Immature natural killer cell (primary cell): Measurements from ENCODE around the gene SPI1. TPM values are rescaled to one million over a fixed set of nuclear protein-coding genes. Genes with fewer than 3 reads are reported as not detected.
A peak's percentile ranks its signal among the peaks of the same experiment; 100 is the strongest.

ENCODE experiments used
- DNase-seq, 3 donors: peaks; one replicate each; pipeline ENCODE4 v3.0.0; 2022; ENCODE audit warnings: mixed read lengths in 1 of 3
- H3K27ac Mint-ChIP-seq, 6 donors: one replicate each; pipeline ENCODE4 v1.8.0; 2020; ENCODE audit warnings: mixed read lengths in 6 of 6, mild to moderate bottlenecking in 5 of 6, inconsistent platforms in 4 of 6, moderate library complexity in 3 of 6
- H3K27me3 Mint-ChIP-seq, 3 donors: one replicate each; pipeline ENCODE4 v1.8.0; 2020 to 2021; ENCODE audit warnings: low read depth in 3 of 3, mild to moderate bottlenecking in 3 of 3, mixed read lengths in 3 of 3, moderate library complexity in 3 of 3, inconsistent platforms in 1 of 3
- H3K36me3 Mint-ChIP-seq, 3 donors: one replicate each; pipeline ENCODE4 v1.8.0; 2020; ENCODE audit warnings: mixed read lengths in 3 of 3, inconsistent platforms in 2 of 3, mild to moderate bottlenecking in 2 of 3
- H3K4me1 Mint-ChIP-seq, 2 donors: one replicate each; pipeline ENCODE4 v1.8.0; 2020; ENCODE audit warnings: inconsistent platforms in 2 of 2, mild to moderate bottlenecking in 2 of 2, mixed read lengths in 2 of 2, moderate library complexity in 1 of 2
- H3K4me3 Mint-ChIP-seq, 5 donors: one replicate each; pipeline ENCODE4 v1.8.0; 2020; ENCODE audit warnings: mild to moderate bottlenecking in 5 of 5, mixed read lengths in 5 of 5, inconsistent platforms in 3 of 5, moderate library complexity in 3 of 5
- H3K9me3 Mint-ChIP-seq, 6 donors: one replicate each; pipeline ENCODE4 v1.8.0; 2020; ENCODE audit warnings: mild to moderate bottlenecking in 6 of 6, mixed read lengths in 6 of 6, inconsistent platforms in 4 of 6, moderate library complexity in 3 of 6
- polyA plus RNA-seq, 3 donors: library from polyadenylated mRNA; unstranded; fragments of 300-500 nt; fragmentation: Illumina TruSeq; gene quantifications; one replicate each; pipeline ENCODE4 v1.2.3, GENCODE V29; 2021

SPI1 gene
- polyA plus RNA-seq = 1 to 10 TPM in 2 of 3 donors, under 1 TPM in 1; 0.95 to 3.6 (median 2.3) TPM

- peaks cover 0 to 12% (median 0%) of the 10 kb centered on the region in 3 donors for H3K27me3 Mint-ChIP-seq
- no peak within 1 kb of the TSS for H3K27ac Mint-ChIP-seq
- DNase-seq = no peak
- H3K4me1 Mint-ChIP-seq = peaks cover 0 to 6% of the 10 kb centered on the region in 2 donors
- no peaks in the 10 kb centered on the region for H3K9me3 Mint-ChIP-seq
- no peaks in the 10 kb centered on the region for H3K36me3 Mint-ChIP-seq
- H3K4me3 Mint-ChIP-seq = peak within 1 kb of the TSS in 2 of 5 donors; percentile 24 to 58
These were observed at the start of gene SPI1 for GRCh38 chr11:47378010-47378835. Gene SPI1 (minus strand): TSS chr11:47378547. CDS start chr11:47378353, 194 bp downstream.

GRCh38 chr11:47426062-47426956, 48.0 kb upstream of the SPI1 start, which contains the start of gene PSMC3:
Gene PSMC3 (minus strand): TSS chr11:47426439. CDS start chr11:47426279, 160 bp downstream.
- H3K27ac Mint-ChIP-seq = peak within 1 kb of the TSS; percentile 92 to 99 (median 98)
- H3K36me3 Mint-ChIP-seq = peaks cover 1 to 16% (median 13%) of the 10 kb centered on the region in 3 donors
- no peaks in the 10 kb centered on the region for H3K9me3 Mint-ChIP-seq
- peak within 1 kb of the TSS; percentile 99 to 100 (median 99) for H3K4me3 Mint-ChIP-seq
- peak; percentile 97 to 98 (median 97) for DNase-seq
- H3K4me1 Mint-ChIP-seq = peaks cover 21 to 33% of the 10 kb centered on the region in 2 donors
- H3K27me3 Mint-ChIP-seq = peaks cover 2 to 10% (median 4%) of the 10 kb centered on the region in 3 donors

DNA sequence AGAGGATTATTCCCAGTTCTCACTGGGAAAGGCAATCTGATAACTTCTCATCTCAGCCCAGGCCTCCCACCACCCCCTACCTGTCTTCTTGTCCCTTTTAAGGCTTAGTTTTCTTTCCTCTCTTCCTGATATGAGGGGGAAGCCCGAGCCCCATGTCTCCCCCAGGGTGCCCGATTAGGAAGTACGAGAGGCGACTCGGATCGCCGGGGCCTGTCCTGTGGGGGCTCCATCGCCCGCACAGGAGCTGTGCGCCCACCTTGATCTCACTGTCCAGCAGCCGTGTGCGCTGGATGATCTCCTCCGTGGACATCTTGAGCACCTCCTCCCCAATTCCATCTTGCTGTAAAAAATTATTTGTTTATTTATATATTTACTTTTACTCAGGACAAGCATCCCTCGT, 47.3 kb upstream of the SPI1 start:
- peaks cover 2 to 10% (median 4%) of the 10 kb centered on the region in 3 donors for H3K27me3 Mint-ChIP-seq
- no peak for DNase-seq
- H3K4me3 Mint-ChIP-seq = peak overlapping the region; percentile 99 to 100 (median 99)
- H3K9me3 Mint-ChIP-seq = no peaks in the 10 kb centered on the region
- peaks cover 23 to 33% of the 10 kb centered on the region in 2 donors for H3K4me1 Mint-ChIP-seq
- H3K27ac Mint-ChIP-seq = peak overlapping the region; percentile 92 to 99 (median 98)
- H3K36me3 Mint-ChIP-seq = peaks cover 3 to 17% (median 15%) of the 10 kb centered on the region in 3 donors

DNA sequence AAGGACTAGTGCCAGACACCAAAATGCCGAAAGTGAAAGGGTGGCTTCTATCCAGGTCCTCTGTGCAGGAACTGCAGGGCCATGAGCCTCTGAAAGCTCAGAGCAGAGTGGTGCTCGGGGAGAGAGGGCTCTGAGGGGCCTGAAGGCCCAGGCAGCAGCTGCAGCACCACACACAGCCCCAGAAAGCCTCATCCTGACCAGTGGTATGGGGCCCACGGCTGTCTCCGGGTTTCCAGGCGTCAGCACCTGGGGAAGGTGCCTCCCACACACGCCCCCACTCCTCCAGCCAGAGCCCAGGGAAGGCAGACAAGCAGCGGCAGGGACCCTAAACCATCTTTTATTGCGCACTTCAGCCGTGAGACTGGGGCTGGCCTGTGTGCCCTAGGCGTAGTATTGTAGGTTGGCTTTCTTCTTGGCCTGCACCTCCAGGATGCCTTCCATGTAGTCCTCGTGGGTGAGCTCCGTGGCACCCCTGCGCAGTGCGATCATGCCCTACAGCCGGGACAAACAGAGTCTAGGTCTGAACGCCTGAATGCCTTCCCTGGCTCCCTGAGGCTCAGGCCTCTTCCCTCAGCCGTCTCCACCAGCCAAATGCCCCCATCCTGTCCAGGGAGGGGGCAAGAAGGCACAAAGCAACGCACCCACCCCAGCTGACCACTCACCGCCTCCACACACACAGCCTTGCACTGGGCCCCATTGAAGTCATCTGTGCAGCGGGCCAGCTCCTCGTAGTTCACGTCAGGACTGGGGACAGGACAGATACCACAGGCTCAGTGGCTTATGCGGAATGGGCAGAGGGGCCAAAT, 40.3 kb upstream of the SPI1 start:
- H3K36me3 Mint-ChIP-seq = peaks cover 8 to 18% (median 13%) of the 10 kb centered on the region in 3 donors
- H3K27ac Mint-ChIP-seq = peak overlapping the region in 1 of 6 donors; percentile 71
- peaks cover 2% of the 10 kb centered on the region in 3 donors for H3K27me3 Mint-ChIP-seq
- DNase-seq = no peak
- no peak overlapping the region for H3K4me3 Mint-ChIP-seq
- no peaks in the 10 kb centered on the region for H3K9me3 Mint-ChIP-seq
- H3K4me1 Mint-ChIP-seq = peaks cover 2% of the 10 kb centered on the region in 2 donors

- peaks cover 8 to 18% (median 13%) of the 10 kb centered on the region in 3 donors for H3K36me3 Mint-ChIP-seq
- H3K27me3 Mint-ChIP-seq = peaks cover 2% of the 10 kb centered on the region in 3 donors
- H3K4me1 Mint-ChIP-seq = peaks cover 0 to 2% of the 10 kb centered on the region in 2 donors
- no peak for DNase-seq
- no peak overlapping the region for H3K4me3 Mint-ChIP-seq
- no peaks in the 10 kb centered on the region for H3K9me3 Mint-ChIP-seq
- no peak overlapping the region for H3K27ac Mint-ChIP-seq
These were observed 39.4 kb upstream of the SPI1 start for GRCh38 chr11:47417712-47418111.

DNA sequence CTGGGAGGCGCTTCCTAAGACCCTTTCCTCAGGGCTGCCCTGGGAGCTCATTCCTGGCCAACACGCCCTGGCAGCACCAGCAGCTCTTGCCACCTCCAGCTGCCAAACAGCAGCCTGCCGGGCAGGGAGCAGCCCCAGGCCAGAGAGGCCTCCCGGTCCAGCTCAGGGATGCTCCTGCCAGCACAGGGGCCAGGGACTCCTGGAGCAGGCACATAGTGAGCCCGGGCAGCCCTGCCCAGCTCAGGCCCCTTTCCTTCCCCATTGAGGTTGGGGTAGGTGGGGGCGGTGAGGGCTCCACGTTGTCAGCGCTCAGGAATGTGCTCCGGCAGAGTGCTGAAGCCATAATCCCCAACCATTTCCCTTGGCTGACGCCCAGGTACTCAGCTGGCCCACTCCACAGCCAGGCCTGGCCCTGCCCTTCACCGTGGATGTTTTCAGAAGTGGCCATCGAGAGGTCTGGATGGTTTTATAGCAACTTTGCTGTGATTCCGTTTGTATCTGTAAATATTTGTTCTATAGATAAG, 37.7 kb upstream of the SPI1 start:
- peaks cover 5 to 15% (median 10%) of the 10 kb centered on the region in 3 donors for H3K36me3 Mint-ChIP-seq
- DNase-seq = no peak
- H3K27me3 Mint-ChIP-seq = peaks cover 2% of the 10 kb centered on the region in 3 donors
- H3K4me3 Mint-ChIP-seq = no peak overlapping the region
- H3K9me3 Mint-ChIP-seq = no peaks in the 10 kb centered on the region
- no peak overlapping the region for H3K27ac Mint-ChIP-seq
- H3K4me1 Mint-ChIP-seq = no peaks in the 10 kb centered on the region

DNA sequence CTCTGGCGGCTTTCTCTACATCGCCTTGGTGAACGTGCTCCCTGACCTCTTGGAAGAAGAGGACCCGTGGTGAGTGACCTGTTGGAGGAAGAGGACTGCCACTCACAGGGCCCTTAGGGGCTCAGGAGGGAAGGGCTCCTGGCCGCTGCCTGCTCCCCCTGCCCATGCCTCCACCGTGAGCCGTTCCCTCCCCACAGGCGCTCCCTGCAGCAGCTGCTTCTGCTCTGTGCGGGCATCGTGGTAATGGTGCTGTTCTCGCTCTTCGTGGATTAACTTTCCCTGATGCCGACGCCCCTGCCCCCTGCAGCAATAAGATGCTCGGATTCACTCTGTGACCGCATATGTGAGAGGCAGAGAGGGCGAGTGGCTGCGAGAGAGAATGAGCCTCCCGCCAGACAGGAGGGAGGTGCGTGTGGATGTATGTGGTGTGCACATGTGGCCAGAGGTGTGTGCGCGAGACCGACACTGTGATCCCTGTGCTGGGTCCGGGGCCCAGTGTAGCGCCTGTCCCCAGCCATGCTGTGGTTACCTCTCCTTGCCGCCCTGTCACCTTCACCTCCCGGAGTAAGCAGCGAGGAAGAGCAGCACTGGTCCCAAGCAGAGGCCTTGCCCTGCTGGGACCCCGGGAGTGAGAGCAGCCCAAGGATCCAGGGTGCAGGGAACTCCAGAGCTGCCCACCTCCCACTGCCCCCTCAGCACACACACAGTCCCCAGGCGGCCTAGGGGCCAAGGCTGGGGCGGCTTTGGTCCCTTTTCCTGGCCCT, 36.9 kb upstream of the SPI1 start:
- Mint-ChIP-seq H3K4me3 (no peak overlapping the region), H3K4me1 (no peaks in the 10 kb centered on the region), H3K9me3 (no peaks in the 10 kb centered on the region), H3K27ac (no peak overlapping the region), H3K36me3 (peaks cover 5 to 14% (median 10%) of the 10 kb centered on the region in 3 donors), H3K27me3 (peaks cover 2% of the 10 kb centered on the region in 3 donors)
- no peak for DNase-seq

DNA sequence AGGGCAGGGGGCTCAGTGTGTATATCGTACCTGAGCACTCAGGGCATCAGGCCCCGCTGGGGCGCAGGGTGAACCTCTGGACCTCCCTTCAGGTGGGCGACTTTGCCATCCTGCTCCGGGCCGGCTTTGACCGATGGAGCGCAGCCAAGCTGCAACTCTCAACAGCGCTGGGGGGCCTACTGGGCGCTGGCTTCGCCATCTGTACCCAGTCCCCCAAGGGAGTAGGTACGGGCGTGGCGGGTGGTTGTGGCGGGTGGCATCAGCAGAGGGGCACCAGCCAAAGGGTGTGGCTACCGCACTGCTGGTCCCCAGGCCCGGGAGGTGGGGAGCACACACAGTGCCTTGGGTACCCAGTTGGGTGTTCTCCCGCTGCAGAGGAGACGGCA, 36.3 kb upstream of the SPI1 start:
- Mint-ChIP-seq H3K27ac (no peak overlapping the region), H3K27me3 (peaks cover 0 to 2% (median 1%) of the 10 kb centered on the region in 3 donors), H3K9me3 (no peaks in the 10 kb centered on the region), H3K36me3 (peaks cover under 1 to 8% (median 5%) of the 10 kb centered on the region in 3 donors), H3K4me1 (no peaks in the 10 kb centered on the region), H3K4me3 (no peak overlapping the region)
- no peak for DNase-seq

GRCh38 chr11:47413908-47414684, 35.7 kb upstream of the SPI1 start:
- Mint-ChIP-seq H3K9me3 (no peaks in the 10 kb centered on the region), H3K27me3 (peaks cover 0 to 4% (median 2%) of the 10 kb centered on the region in 3 donors), H3K4me3 (no peak overlapping the region), H3K27ac (peak overlapping the region in 2 of 6 donors; percentile 29 to 53), H3K4me1 (peaks cover 3% of the 10 kb centered on the region in 2 donors), H3K36me3 (peaks cover 0 to 5% (median 5%) of the 10 kb centered on the region in 3 donors)
- no peak for DNase-seq

- Mint-ChIP-seq H3K27ac (peak overlapping the region in 1 of 6 donors; percentile 60), H3K36me3 (peaks cover 0 to 5% (median 5%) of the 10 kb centered on the region in 3 donors), H3K4me1 (peaks cover 6 to 7% of the 10 kb centered on the region in 2 donors), H3K4me3 (no peak overlapping the region), H3K27me3 (peaks cover 2 to 6% (median 4%) of the 10 kb centered on the region in 3 donors), H3K9me3 (no peaks in the 10 kb centered on the region)
- no peak for DNase-seq
These were observed 35.0 kb upstream of the SPI1 start for GRCh38 chr11:47413351-47413750.

DNA sequence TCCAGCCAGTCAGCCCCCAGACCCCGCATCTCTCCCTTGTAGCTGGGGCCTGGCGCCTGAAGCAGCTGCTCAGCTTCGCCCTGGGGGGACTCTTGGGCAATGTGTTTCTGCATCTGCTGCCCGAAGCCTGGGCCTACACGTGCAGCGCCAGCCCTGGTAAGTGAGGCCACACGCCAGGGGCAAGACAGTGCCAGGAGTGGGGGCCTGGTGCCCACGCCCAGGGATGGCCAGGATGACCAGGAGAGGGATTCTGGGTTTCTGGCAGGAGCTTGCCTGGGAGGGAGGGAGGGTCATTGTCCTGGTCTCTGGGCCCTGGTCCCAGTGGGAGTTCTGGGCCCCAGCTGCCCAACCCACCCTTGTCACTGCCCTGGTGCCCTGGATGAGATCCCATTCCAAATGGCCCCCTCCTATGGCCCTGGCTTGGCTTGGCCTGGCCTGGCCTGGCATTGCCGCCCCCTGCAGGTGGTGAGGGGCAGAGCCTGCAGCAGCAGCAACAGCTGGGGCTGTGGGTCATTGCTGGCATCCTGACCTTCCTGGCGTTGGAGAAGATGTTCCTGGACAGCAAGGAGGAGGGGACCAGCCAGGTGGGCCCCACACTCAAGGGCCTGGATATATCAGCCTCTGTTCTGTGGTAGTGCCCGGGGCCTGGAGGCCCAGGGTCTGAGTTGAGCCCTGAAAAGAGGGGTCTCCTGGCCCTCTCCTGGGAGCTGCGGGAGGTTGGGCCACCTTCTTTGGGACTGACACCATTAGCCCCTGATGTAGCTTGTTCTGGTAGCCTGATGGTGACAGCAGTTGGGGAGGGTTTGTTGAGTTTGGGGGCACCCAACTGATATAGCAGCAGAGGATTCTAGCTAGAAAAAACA, 33.8 kb upstream of the SPI1 start:
- H3K36me3 Mint-ChIP-seq = peaks cover 0 to 5% (median 5%) of the 10 kb centered on the region in 3 donors
- H3K9me3 Mint-ChIP-seq = no peaks in the 10 kb centered on the region
- peak; percentile 39 to 57 (median 57) for DNase-seq
- H3K4me1 Mint-ChIP-seq = peaks cover 15 to 16% of the 10 kb centered on the region in 2 donors
- H3K27ac Mint-ChIP-seq = no peak overlapping the region
- H3K4me3 Mint-ChIP-seq = no peak overlapping the region
- peaks cover 5 to 14% (median 12%) of the 10 kb centered on the region in 3 donors for H3K27me3 Mint-ChIP-seq
